WTC11 (cell line): ENCODE measurements around the gene PHF13.

ENCODE experiments used
- ATF3 ChIP-seq: sonication (generic); formaldehyde crosslinking; conservative IDR thresholded peaks from 2 replicates; pipeline ENCODE4 v1.8.1; 2022; ENCODE audit warnings: mild to moderate bottlenecking, missing genetic modification reagents
- ATF6 ChIP-seq: sonication (generic); formaldehyde crosslinking; IDR thresholded peaks from 2 replicates; pipeline ENCODE4 v1.8.1; 2023; ENCODE audit warnings: mild to moderate bottlenecking, missing genetic modification reagents
- CTCF ChIP-seq: fragments of 200-600 bp; IDR thresholded peaks from 2 replicates; pipeline ENCODE4 v1.8.0; 2022; ENCODE audit warnings: antibody characterized with exemption
- E2F4 ChIP-seq: sonication (generic); formaldehyde crosslinking; IDR thresholded peaks from 2 replicates; pipeline ENCODE4 v1.8.1; 2022; ENCODE audit warnings: low read depth, mild to moderate bottlenecking, moderate library complexity, missing genetic modification reagents, borderline replicate concordance
- ELF4 ChIP-seq: sonication (generic); formaldehyde crosslinking; IDR thresholded peaks from 2 replicates; pipeline ENCODE4 v1.8.1; 2022; ENCODE audit warnings: low read depth, mild to moderate bottlenecking, moderate library complexity, missing genetic modification reagents
- NR3C1 ChIP-seq: sonication (generic); formaldehyde crosslinking; conservative IDR thresholded peaks from 2 replicates; pipeline ENCODE4 v1.8.1; 2023; ENCODE audit warnings: low read depth, mild to moderate bottlenecking, missing genetic modification reagents
- TCF7 ChIP-seq: sonication (generic); formaldehyde crosslinking; IDR thresholded peaks from 2 replicates; pipeline ENCODE4 v1.8.0; 2022; ENCODE audit warnings: mild to moderate bottlenecking, low read depth, missing genetic modification reagents, moderate library complexity
- ZNF416 ChIP-seq: fragments of 250-450 bp; sonication (Bioruptor Pico); IDR thresholded peaks from 2 replicates; pipeline ENCODE4 v1.9.0; 2021; ENCODE audit warnings: mild to moderate bottlenecking, inconsistent platforms

GRCh38 chr1:6646499-6647148 lies 33.1 kb downstream of the PHF13 start:
- TF ChIP-seq CTCF (peak; percentile 60), ELF4 (no peak), TCF7 (CRISPR knock-in tag) (no peak), ATF3 (CRISPR knock-in tag) (no peak), ATF6 (CRISPR knock-in tag) (no peak), ZNF416 (CRISPR knock-in tag) (no peak), E2F4 (CRISPR knock-in tag) (no peak), NR3C1 (no peak)
